AG09309 (cell line): ENCODE results near the gene IL21R.

Experiments used
- DNase-seq: peaks from one replicate; pipeline ENCODE4 v3.0.0-alpha.2; 2010; ENCODE audit warnings: low read depth
- H3K4me3 ChIP-seq: 2 replicates; pipeline ENCODE4 v1.5.1; 2011; ENCODE audit warnings: mild to moderate bottlenecking, low read depth, low read length, moderate library complexity; ENCODE audit not compliant: control insufficient read depth
- TF ChIP-seq, protein P1 (sequence below): IDR thresholded peaks from 2 replicates; pipeline ENCODE4 v1.5.1; 2011; ENCODE audit warnings: mild to moderate bottlenecking, low read depth, low read length, inconsistent platforms; ENCODE audit not compliant: insufficient read depth, control insufficient read depth; ENCODE audit errors: missing control alignments

IL21R gene

DNA sequence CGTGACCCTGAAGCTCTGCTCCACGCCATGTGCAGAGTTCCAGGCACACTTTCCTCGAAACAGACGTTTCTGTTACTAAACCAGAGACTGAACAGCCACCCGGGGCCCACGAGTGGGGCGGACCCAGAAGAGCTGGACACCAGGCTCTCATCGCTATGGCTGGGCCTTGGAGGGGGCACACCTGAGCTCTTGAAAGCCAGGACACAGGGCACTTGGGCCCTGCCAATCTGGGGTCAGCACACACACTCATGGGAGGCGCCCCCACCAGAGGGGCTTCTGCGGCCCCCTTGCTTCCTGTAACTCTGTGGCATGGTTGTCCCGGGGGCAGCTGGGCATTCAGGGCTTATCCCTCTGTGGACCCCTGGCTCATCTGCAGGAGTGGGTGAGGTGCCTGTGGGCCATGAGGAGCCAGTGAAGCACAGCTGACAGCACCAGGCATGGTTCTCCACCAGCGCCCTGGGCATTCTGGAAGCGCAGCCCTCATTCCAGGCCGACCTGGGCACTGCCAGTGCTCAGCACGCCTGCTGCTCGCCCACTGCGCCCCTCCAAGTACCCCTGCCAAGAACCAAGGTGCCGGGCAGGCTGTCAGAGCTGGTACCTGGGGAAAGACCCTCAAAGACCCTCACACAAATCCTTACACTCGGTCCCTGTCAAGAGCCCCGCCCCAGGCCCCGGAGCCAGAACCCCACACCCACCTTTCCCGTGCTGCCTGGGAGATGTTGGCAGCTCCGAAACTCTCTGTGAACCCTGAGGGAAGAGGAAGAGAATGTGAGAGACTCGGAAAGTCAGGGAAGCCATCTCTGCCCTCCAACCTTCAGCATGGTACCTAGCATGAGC lies 61.1 kb downstream of the IL21R start:
- H3K4me3 ChIP-seq = no peak overlapping the region
- DNase-seq = no peak
- TF ChIP-seq, protein P1, sequence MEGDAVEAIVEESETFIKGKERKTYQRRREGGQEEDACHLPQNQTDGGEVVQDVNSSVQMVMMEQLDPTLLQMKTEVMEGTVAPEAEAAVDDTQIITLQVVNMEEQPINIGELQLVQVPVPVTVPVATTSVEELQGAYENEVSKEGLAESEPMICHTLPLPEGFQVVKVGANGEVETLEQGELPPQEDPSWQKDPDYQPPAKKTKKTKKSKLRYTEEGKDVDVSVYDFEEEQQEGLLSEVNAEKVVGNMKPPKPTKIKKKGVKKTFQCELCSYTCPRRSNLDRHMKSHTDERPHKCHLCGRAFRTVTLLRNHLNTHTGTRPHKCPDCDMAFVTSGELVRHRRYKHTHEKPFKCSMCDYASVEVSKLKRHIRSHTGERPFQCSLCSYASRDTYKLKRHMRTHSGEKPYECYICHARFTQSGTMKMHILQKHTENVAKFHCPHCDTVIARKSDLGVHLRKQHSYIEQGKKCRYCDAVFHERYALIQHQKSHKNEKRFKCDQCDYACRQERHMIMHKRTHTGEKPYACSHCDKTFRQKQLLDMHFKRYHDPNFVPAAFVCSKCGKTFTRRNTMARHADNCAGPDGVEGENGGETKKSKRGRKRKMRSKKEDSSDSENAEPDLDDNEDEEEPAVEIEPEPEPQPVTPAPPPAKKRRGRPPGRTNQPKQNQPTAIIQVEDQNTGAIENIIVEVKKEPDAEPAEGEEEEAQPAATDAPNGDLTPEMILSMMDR = no peak

DNA sequence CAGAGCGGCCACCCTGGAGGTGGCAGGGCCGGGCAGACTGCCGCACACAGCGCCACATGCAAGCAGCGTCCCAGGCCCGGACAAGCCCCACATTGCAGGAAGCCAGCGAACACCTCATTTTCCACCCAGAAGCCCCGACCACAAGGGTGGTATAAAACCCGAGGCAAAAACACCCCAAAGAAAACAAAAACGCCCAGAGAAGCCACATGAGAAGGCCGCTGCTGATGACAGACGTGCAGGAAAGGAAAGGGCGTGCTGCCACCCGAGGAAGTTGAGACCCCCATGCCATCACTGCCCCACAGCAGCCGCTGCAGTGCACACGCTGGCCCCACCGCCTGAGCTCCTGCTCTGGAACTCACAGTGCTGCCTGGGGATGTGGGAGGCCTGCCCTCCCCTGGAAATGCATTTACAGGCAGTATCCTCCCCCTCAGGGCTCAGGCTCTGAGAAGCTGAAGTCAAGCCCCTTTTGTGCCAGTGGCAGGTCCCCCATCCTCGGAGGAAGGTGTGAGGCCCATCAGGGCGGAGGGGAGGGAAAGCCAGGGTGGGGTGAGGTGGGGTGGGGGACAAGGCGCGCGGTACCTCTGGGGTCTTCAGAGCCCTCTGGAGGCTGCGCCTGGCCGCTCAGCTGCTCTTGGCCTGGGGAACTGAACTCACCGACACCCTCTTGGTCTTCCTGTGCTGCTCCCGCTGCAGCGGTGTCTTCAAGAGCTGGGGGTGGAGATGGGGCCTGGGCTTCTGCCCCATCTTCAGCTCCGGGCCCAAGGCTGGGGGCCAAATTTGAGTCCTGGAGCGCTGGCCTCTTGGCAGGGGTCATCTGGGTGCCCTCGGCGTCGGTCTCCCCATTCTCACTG lies 62.0 kb downstream of the IL21R start:
- TF ChIP-seq, protein P1 = no peak
- DNase-seq = no peak
- H3K4me3 ChIP-seq = no peak overlapping the region

DNA sequence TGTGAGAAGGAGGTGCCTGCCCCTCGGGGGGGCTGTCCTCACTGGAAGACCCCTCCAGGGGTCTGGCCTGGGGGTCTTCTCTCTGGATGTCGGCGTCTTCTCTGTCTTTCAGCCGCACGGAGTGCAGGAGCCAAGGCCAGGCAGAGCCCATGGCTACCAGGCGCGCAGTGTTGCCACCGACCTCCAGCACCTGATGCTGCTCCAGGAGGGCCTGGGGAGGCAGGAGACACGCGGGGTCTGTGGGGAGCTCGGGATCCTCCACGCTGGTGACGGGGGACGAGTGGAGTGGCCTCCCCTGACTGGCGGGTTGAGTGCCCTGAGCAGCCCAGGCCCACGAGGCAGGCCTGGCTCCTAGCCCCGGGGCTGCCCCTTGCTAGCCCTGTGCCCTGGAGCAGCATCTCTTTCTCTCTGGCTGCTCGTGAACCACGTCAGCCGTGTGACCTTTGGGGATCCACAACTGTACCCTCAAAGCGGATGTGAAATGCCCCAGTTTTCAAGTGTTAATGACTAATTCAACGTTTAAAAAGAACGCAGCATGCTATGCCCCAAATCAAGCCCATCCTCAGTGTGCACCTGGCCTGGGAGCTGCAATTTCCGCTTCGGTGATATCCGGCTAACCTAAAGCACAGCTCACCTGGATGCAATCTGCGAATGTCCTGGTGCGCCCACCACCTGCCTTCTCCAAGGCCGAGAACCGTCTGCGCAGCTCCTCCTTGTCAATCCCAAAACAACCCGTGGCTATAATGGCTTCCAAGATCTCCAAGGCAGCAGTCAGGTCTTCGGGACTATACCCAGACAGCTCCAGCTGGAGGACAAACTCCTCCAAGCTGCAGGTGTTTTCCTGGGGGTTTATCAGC lies 62.9 kb downstream of the IL21R start:
- TF ChIP-seq, protein P1 = no peak
- no peak overlapping the region for H3K4me3 ChIP-seq
- no peak for DNase-seq

DNA sequence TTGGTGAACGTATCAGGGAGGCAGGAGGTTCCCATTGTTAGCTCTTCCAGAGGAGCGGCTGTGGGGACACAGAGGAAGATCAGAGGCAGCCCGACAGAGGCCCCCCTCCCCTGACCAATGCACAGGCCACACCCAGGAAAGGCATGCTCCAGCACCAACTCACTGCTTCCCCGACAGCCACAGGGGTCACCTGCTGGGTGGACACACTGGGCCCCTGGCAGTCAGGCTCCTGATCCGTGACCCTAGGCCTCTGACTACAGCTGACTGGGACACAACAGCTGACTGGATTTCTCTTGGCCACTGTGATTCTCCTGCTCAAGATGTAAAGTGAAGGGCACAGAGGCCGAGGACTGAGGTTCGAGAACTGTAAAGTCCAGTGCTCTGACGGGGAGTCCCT lies 63.5 kb downstream of the IL21R start:
- DNase-seq = no peak
- TF ChIP-seq, protein P1 = no peak
- H3K4me3 ChIP-seq = no peak overlapping the region

DNA sequence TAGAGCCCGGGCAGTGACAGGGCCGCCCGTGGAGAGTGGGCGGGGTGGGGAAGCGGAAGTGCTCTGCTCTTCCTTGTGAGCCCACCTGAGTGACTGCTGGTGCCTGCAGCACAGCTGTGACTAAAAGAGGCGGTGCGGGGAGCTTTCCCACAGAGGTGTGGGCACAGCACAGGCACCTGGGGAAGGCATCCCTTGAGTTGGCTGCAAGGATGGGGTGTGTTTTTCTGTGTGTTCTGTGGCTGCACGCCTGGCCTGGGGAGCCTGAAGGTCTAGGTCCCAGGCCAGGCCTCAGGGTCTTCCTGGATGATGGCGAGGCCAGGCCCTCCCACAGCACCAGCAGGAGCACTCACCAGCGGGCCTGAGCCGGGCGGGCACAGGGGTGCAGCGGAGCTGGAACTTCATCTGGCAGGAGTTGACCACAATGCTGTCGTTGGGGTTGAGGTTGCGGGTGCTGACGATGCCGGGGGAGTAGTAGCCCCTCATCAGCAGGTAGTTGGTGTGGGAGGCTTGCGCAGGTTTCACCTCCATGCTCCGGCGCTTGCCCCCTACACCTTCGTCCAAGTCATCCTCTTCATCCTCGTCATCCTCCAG lies 67.1 kb downstream of the IL21R start:
- no peak for DNase-seq
- no peak overlapping the region for H3K4me3 ChIP-seq
- TF ChIP-seq, protein P1 = no peak
